ENCODE data around the gene SLCO2B1.

- no peak for TF ChIP-seq PPARA (CRISPR knock-in tag; IDR thresholded peaks at IDR 0.05; ENCODE audit: borderline replicate concordance)
- no peak for TF ChIP-seq SNAI2 (CRISPR knock-in tag; IDR thresholded peaks at IDR 0.05)
- no peak for TF ChIP-seq ZC3H10 (CRISPR knock-in tag; IDR thresholded peaks at IDR 0.05)
- no peak for TF ChIP-seq TOX (CRISPR knock-in tag; IDR thresholded peaks at IDR 0.05; ENCODE audit: borderline replicate concordance)
- no peak for TF ChIP-seq ESRRG (CRISPR knock-in tag; IDR thresholded peaks at IDR 0.05)
- no peak for TF ChIP-seq ARNTL (CRISPR knock-in tag; IDR thresholded peaks at IDR 0.05; ENCODE audit: borderline replicate concordance, low read depth)
- TF ChIP-seq PATZ1 (CRISPR knock-in tag; IDR thresholded peaks at IDR 0.05; ENCODE audit: borderline replicate concordance): no peak
- TF ChIP-seq TSHZ2 (CRISPR knock-in tag; IDR thresholded peaks at IDR 0.05): no peak
- TF ChIP-seq CSDC2 (CRISPR knock-in tag; IDR thresholded peaks at IDR 0.05): no peak
- no peak for TF ChIP-seq ZFP3 (CRISPR knock-in tag; IDR thresholded peaks at IDR 0.05)
Measured at GRCh38 chr11:75150879-75151278, at the start of gene SLCO2B1.

Data from SK-N-SH treated with all-trans-retinoic acid at 6 μM for 48 hours (cell line).